NCI-H2227 treated with DMSO at 0.1 percent for 48 hours (cell line): Measurements from ENCODE around the gene FZD10.

ENCODE experiments used
- DNase-seq: peaks from one replicate; lab custom pipeline; 2025; lab: John Stamatoyannopoulos, UW

Gene FZD10

GRCh38 chr12:130131801-130132200 lies 30.5 kb upstream of the FZD10 start:
- DNase-seq = no peak

GRCh38 chr12:130132831-130133511 lies 29.3 kb upstream of the FZD10 start:
- DNase-seq = no peak

DNA sequence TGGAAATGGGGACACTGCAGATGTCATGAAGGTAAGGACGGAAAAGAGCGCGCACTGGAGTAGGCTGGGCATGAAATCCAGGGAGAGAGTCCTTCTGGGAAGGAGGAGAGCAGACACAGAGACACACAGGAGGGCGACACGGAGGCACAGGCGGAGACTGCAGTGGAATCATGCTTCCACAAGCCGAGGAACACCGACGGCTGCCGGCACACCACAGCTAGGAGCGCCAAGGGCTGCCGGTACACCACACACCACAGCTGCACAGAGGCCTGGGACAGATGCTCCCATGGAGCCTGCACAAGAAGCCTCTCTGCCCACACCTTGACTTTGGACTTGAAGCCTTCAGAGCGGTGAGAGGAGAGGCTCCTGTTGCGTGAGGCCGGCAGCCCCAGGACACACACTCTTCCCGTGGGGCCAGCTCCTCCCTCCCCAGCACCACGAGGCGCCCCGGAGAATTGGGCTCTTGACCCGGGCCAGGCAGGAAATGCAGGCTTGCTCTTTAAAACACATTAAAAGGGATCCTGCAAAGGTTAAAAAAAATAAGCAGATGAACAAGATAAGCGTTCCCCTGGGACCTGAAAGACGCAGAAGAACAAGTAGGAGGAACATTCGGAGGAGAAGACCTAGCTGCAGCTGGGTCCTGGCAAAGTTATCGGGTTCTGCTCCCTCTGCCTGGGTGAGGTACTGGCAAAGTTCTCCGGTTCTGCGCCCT lies 28.3 kb upstream of the FZD10 start:
- DNase-seq = no peak

- DNase-seq = no peak
Observed at GRCh38 chr12:130134563-130134915, 27.7 kb upstream of the FZD10 start.

DNA sequence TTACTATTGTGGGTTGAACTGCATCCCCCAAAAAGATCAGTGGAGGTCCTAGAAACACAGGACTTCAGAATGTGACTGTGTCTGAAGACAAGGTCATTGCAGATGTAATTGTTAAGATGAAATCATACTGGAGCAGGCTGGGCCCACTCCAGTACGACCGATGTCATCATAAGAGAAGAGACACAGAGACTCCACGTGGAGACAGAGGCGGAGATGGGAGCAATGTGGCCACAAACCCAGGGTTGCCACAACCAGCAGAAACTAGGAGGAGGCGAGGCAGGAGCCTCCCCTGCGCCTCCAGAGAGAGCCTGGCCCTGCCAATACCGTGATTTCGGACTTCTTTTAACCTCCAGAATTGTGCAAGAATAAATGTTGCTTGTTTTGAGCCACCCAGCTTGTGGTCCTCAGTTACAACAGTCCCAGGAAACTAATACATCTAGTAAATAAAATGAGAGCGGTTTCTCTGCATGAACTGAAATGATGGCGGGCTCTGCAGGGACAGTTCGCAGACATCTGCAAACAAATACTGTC lies 25.7 kb upstream of the FZD10 start:
- no peak for DNase-seq

DNA sequence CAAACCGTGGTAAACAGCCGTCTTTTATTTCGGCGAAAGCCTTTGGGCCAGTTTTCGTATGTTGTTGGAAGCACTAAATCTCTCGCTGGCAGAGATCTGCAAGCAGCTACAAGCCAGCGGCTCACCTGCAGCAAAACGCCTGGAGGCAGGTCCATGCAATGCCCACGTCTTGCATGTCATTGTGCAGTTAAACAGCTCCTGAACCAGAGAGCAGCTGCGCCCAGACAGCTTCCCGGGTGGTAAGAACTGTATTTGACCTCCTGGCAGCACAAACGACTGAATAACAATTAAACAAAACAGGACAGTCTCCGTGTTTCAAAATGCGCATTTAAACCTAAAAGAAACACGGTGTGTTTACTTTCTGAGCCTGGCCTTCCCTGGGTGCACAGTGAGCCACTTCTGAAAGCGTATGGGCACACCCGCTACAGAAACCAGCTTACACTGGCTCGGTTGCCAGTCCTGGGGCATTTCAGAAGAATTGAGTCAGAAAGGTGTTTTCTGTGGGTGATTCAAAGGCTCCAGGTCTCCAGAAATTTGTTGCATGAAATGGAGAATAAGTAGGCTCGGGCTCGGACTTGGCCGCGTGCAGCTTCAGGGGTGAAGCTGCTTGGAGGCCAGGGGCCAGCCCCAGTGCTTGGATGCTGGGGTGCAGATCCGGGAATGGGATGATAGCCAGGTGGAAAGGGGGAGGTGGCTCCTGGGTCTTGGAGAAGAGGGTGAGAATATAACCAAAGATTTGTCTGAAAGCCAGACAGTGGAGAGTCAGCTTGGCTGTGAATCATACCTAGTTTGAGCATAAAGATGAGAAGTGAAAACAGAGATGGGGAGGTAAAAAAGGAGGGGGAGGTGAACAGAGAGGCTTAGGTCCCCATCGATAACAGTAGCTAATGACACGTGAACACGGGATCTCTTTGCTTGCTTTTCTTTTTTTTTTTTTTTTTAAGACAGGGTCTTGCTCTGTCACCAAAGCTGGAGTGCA lies 24.9 kb upstream of the FZD10 start:
- no peak for DNase-seq

GRCh38 chr12:130138478-130138877 lies 23.8 kb upstream of the FZD10 start:
- DNase-seq = no peak

DNA sequence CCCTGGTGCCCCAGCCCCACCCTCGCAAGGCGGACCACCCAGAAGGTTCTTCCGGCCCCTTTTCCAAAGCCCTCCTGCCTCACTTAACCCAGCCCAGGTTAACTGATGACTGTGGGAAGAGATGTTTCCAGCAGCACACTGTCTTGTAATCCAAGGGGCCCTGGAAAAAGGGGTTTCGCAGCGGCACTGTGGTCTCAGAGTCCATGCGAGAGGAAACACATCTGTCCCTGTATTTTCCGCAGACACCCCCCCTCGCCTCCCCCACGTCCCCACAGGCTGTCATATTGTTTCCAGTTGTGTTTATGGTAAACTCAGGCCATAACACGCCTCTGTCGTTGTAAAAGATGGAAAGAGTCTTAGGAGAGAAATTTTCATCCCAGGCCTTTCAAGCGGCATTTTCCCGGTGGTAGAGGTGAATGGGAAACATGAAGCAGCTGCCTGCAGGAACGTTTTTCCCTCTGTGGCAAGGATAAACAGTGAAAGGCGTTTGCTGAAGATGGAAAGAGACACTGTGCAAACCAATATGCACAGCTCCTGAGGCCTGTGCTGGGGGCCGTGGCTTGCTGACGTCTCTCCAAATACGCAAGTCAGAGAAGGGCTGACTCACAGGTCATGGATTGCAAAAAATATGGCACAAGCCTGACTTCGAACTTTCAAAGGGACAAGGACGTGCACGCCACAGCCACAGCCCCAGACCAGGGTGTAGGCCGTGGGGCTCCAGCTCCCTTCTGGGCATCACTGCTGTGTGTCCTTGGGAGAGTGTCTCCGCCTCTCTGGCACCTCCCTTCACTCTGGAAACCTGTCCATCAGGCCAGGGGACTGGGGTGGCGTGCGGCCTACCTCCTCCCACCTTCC lies 22.5 kb upstream of the FZD10 start:
- DNase-seq = no peak

- DNase-seq = no peak
Observed at GRCh38 chr12:130141105-130141504, 21.2 kb upstream of the FZD10 start.

GRCh38 chr12:130141901-130142683 lies 20.2 kb upstream of the FZD10 start:
- no peak for DNase-seq

GRCh38 chr12:130142736-130143135 lies 19.5 kb upstream of the FZD10 start:
- DNase-seq = no peak

GRCh38 chr12:130143136-130143535 lies 19.1 kb upstream of the FZD10 start:
- no peak for DNase-seq

GRCh38 chr12:130144256-130144655 lies 18.0 kb upstream of the FZD10 start:
- no peak for DNase-seq

DNA sequence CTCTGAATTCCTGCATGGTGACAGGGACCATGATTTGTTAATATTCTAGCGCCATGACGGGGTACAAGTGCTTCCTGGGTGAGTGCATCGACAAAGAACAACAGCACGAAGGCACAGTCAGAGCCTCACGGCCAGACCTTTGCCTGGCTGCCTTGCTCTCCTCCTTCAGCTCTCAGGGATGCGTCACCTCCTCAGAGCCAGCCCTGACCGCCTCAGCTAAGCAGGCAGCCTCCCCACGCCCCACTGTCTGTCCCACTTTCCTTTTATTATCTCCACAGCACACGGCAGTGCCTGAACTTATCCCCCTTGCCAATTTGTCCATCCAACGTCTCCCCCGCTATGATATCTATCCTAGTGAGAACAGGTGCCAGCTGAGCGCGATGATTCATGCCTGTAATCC lies 16.5 kb upstream of the FZD10 start:
- DNase-seq = no peak

- no peak for DNase-seq
Observed at GRCh38 chr12:130146176-130146931, 15.9 kb upstream of the FZD10 start.

GRCh38 chr12:130147875-130148596 lies 14.2 kb upstream of the FZD10 start:
- DNase-seq = no peak

DNA sequence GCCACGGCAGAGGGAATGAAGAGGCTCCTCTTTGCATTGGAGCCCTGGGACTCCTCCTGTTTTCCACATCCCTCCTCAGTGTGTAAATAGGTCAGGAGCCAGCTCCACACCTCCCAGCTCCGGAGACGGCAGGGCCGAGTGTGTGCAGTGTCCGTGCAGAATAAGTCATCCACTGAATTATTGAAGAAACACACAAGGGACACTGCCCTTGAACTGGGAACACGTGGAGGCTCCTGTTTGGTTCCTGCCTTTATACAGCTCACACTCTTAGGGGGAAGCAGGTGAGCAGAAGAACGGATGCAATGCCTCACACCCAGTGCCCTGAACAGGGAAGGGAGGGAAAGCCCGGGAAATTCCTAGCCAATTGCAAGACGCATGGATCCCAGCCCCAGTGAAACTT lies 10.4 kb upstream of the FZD10 start:
- DNase-seq = no peak

DNA sequence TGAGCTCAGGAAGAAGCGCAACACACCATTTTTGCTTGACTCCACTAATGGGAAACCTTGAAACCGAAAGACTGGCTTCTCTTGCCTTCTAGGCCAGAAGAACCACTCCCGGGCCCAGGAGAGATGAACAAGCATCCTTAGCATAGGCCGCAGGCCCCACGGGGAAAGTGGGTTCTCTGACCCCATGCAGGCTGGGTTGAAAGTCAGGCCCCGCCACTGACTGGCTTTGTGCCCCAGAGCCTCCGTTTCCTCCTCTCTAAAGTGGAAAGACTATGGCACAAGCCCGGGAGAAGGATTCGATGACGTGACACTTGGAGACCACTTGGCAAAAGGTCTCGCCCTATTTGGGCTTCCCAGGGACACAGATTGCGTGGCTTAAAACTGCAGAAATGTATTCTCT lies 9.9 kb upstream of the FZD10 start:
- DNase-seq = no peak

GRCh38 chr12:130153803-130154202 lies 8.5 kb upstream of the FZD10 start:
- DNase-seq = no peak
